Ishikawa (cell line): ENCODE data around the gene ZFAND5.

ENCODE experiments used
- CEBPB ChIP-seq: IDR thresholded peaks from 2 replicates; pipeline ENCODE4 v1.6.1; 2012
- CREB1 ChIP-seq: IDR thresholded peaks from 2 replicates; pipeline ENCODE4 v1.6.1; 2012; ENCODE audit warnings: low read depth
- EGR1 ChIP-seq: IDR thresholded peaks from 2 replicates; pipeline ENCODE4 v1.6.1; 2012
- EP300 ChIP-seq: IDR thresholded peaks from 2 replicates; pipeline ENCODE4 v1.6.1; 2012; ENCODE audit warnings: borderline replicate concordance
- FOXM1 ChIP-seq: IDR thresholded peaks from 2 replicates; pipeline ENCODE4 v1.6.1; 2012; ENCODE audit warnings: low read depth, borderline replicate concordance
- MAX ChIP-seq: IDR thresholded peaks from 2 replicates; pipeline ENCODE4 v1.6.1; 2012
- NFIC ChIP-seq: IDR thresholded peaks from 2 replicates; pipeline ENCODE4 v1.6.1; 2012
- RAD21 ChIP-seq: IDR thresholded peaks from 2 replicates; pipeline ENCODE4 v1.6.1; 2012; ENCODE audit warnings: low read depth
- REST ChIP-seq: IDR thresholded peaks from 2 replicates; pipeline ENCODE4 v1.6.1; 2012; ENCODE audit warnings: low read depth, mild to moderate bottlenecking
- TAF1 ChIP-seq: IDR thresholded peaks from 2 replicates; pipeline ENCODE4 v1.6.1; 2012; ENCODE audit warnings: low read depth, mild to moderate bottlenecking
- TCF12 ChIP-seq: IDR thresholded peaks from 2 replicates; pipeline ENCODE4 v1.6.1; 2012; ENCODE audit warnings: low read depth
- TEAD4 ChIP-seq: IDR thresholded peaks from 2 replicates; pipeline ENCODE4 v1.6.1; 2012
- USF1 ChIP-seq: IDR thresholded peaks from 2 replicates; pipeline ENCODE4 v1.6.1; 2012
- YY1 ChIP-seq: IDR thresholded peaks from 2 replicates; pipeline ENCODE4 v1.6.1; 2012; ENCODE audit warnings: low read depth
- ZBTB7A ChIP-seq: IDR thresholded peaks from 2 replicates; pipeline ENCODE4 v1.6.1; 2012; ENCODE audit warnings: low read depth

ZFAND5 gene

GRCh38 chr9:72365525-72366256, 683 bp upstream of the ZFAND5 start:
- TF ChIP-seq CREB1, result no peak
- TF ChIP-seq YY1, result no peak
- TF ChIP-seq REST, result no peak
- 0 out of 2 replicates have a peak, but pooled peaks have one; percentile 27 for TF ChIP-seq TCF12
- no peak for TF ChIP-seq FOXM1
- 0 out of 2 replicates have a peak, but pooled peaks have one; percentile 5 for TF ChIP-seq TEAD4
- peak; percentile 88 for TF ChIP-seq MAX

GRCh38 chr9:72363908-72364678, 915 bp downstream of the ZFAND5 start:
- no peak; the same call in 1 of the 2 replicates for TF ChIP-seq MAX
- TF ChIP-seq YY1, result no peak; the same call in 1 of the 2 replicates
- TF ChIP-seq ZBTB7A, result no peak
- TF ChIP-seq RAD21, result no peak
- TF ChIP-seq TAF1, result 0 out of 2 replicates have a peak, but pooled peaks have one; percentile 16
- peak; percentile 6; the same call in 1 of the 2 replicates for TF ChIP-seq TCF12
- no peak for TF ChIP-seq USF1
- TF ChIP-seq CREB1, result no peak
- TF ChIP-seq REST, result no peak
- TF ChIP-seq EGR1, result no peak
- no peak for TF ChIP-seq CEBPB

GRCh38 chr9:72363236-72363635, 1.8 kb downstream of the ZFAND5 start:
- no peak for TF ChIP-seq EGR1
- no peak for TF ChIP-seq EP300
- TF ChIP-seq TEAD4, result no peak
- no peak for TF ChIP-seq TCF12
- TF ChIP-seq TAF1, result no peak

GRCh38 chr9:72362680-72363139, 2.3 kb downstream of the ZFAND5 start:
- TF ChIP-seq NFIC (no peak), TEAD4 (no peak), USF1 (peak; percentile 9; the same call in 1 of the 2 replicates), CEBPB (no peak)

- TF ChIP-seq TAF1 (no peak), USF1 (no peak), FOXM1 (no peak), YY1 (no peak), EP300 (no peak), NFIC (no peak), MAX (no peak), REST (no peak), ZBTB7A (no peak), TEAD4 (no peak), TCF12 (no peak), EGR1 (no peak), RAD21 (no peak), CREB1 (no peak)
Measured at GRCh38 chr9:72362118-72362531, 2.9 kb downstream of the ZFAND5 start.
